Natural killer cell treated with Interleukin-12 subunit alpha and Interleukin-12 subunit beta and Interleukin-15 and Interleukin-18, amount 100 ng/mL, for 72 hours (primary cell): Measurements from ENCODE around the gene C16orf54. TPM values are rescaled to one million over a fixed set of nuclear protein-coding genes. Genes with fewer than 3 reads are reported as not detected.
"Not testable (repeated sequence)": the region's sequence is repeated elsewhere in the genome, so short reads cannot be mapped to it uniquely, and the experiment has no call there.

Experiments used
- ATAC-seq, 2 donors: fragments of 150-1000 bp; cut with Tn5 transposase in 1 of 2; sonication (Bioruptor Pico), chemical (Tn5 transposase) in 1 of 2; 2 replicates each; pipeline ENCODE4 v1.10.0; 2021
- DNase-seq: peaks from one replicate; pipeline ENCODE4 v3.0.0; 2022; ENCODE audit warnings: low spot score
- H3K27ac Mint-ChIP-seq, 2 donors: 1 replicate in 1 of 2; 2 replicates in 1 of 2; pipeline ENCODE4 v1.8.0; 2022; ENCODE audit warnings: mixed read lengths in 2 of 2, mild to moderate bottlenecking in 1 of 2, moderate library complexity in 1 of 2
- H3K27me3 Mint-ChIP-seq, 2 donors: 1 replicate in 1 of 2; 2 replicates in 1 of 2; pipeline ENCODE4 v1.8.0; 2022; ENCODE audit warnings: mixed read lengths in 2 of 2
- H3K36me3 Mint-ChIP-seq: one replicate; pipeline ENCODE4 v1.8.0; 2022; ENCODE audit warnings: mixed read lengths
- H3K4me1 Mint-ChIP-seq, 2 donors: 1 replicate in 1 of 2; 2 replicates in 1 of 2; pipeline ENCODE4 v1.8.0; 2022; ENCODE audit warnings: low read depth in 2 of 2, mixed read lengths in 2 of 2, mild to moderate bottlenecking in 1 of 2
- H3K4me3 Mint-ChIP-seq: one replicate; pipeline ENCODE4 v1.8.0; 2022; ENCODE audit warnings: mixed read lengths
- H3K9me3 Mint-ChIP-seq: 2 replicates; pipeline ENCODE4 v1.8.0; 2022; ENCODE audit warnings: mixed read lengths
- total RNA-seq, 2 donors: library from RNA; stranded (reverse); gene quantifications; one replicate each; pipeline ENCODE4 v1.2.3, GENCODE V29; 2022

The C16orf54 gene
- total RNA-seq, 2 donors from 2014 or later, result 15.1 to 17.9 TPM

DNA sequence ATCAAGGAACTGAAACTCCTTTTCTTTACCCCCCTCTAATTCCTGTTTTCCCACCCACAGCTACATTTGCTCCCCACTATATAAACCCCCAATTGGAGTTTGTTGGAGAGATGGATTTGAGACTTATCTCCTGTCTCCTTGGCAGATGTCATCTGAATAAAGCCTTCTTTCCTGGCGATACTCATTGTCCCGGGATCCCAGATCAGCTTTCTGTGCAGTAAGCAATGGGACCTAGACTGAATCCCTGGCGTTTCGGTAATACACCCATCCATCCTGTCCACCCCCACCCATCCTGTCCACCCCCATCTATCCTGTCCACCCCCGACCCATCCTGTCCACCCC, 44.6 kb downstream of the C16orf54 start:
- DNase-seq (no peak), ATAC-seq (no peak)
- peaks cover 20 to 27% of the 10 kb centered on the region in 2 donors for H3K4me1 Mint-ChIP-seq
- H3K4me3 Mint-ChIP-seq, result no peak overlapping the region
- no peaks in the 10 kb centered on the region for H3K36me3 Mint-ChIP-seq
- H3K9me3 Mint-ChIP-seq, result no peaks in the 10 kb centered on the region
- H3K27me3 Mint-ChIP-seq, result no peaks in the 10 kb centered on the region
- peak overlapping the region; percentile 88 to 89 for H3K27ac Mint-ChIP-seq

- no peaks in the 10 kb centered on the region for H3K9me3 Mint-ChIP-seq
- H3K4me1 Mint-ChIP-seq, result peaks cover 20 to 27% of the 10 kb centered on the region in 2 donors
- no peaks in the 10 kb centered on the region for H3K36me3 Mint-ChIP-seq
- H3K4me3 Mint-ChIP-seq, result peak overlapping the region; percentile 79
- DNase-seq (peak; percentile 76), ATAC-seq (peak; percentile 57 to 77)
- H3K27ac Mint-ChIP-seq, result peak overlapping the region; percentile 88 to 89
- no peaks in the 10 kb centered on the region for H3K27me3 Mint-ChIP-seq
Observed at GRCh38 chr16:29700253-29700987, 45.4 kb downstream of the C16orf54 start.

DNA sequence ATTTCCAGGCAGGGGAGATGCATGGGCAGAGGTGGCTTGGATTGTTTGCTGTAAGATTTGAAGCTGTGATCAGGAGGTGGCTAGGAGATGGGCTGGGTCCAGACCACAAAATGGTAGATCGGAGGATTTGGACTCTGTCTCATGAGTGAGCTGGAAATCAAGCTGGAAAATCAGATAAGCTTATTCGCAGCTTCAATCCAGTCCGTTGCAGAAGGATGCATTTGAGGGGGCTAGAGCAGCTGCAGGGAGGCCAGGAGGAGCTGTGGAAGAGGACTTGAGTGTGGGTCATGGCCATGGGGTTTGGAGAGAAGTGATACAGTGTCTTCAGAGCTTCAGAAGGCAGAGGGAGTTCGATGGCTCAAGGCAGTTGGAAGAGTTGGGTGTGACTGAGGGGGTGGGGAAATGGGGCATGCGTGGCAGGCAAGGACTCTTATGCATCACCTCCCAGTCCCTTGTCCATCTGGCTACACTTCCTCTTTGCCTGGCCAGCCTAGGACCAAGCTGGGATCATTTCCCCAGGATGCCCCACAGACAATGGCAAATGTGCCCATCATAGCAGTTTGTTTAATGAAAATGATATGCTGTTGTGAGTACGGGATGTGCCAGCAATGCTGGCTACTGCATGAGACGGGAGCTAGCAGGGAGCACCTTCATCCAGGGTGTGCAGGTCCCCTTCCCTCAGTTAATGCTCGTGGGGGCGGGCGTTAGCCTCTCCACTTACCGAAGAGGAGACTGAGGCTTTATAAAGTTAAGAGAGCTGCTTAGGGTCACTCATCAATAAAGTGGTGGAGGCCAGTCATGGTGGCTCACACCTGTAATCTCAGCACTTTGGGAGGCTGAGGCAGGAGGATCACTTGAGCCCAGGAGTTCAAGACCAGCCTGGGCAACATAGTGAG, 46.2 kb downstream of the C16orf54 start:
- no peaks in the 10 kb centered on the region for H3K36me3 Mint-ChIP-seq
- H3K4me1 Mint-ChIP-seq, result peaks cover 20 to 27% of the 10 kb centered on the region in 2 donors
- no peak for ATAC-seq
- H3K4me3 Mint-ChIP-seq, result no peak overlapping the region
- no peaks in the 10 kb centered on the region for H3K9me3 Mint-ChIP-seq
- H3K27me3 Mint-ChIP-seq, result no peaks in the 10 kb centered on the region
- DNase-seq, result no peak
- H3K27ac Mint-ChIP-seq, result no peak overlapping the region

- no peaks in the 10 kb centered on the region for H3K36me3 Mint-ChIP-seq
- H3K4me3 Mint-ChIP-seq, result no peak overlapping the region
- DNase-seq (no peak), ATAC-seq (no peak)
- no peaks in the 10 kb centered on the region for H3K9me3 Mint-ChIP-seq
- H3K27me3 Mint-ChIP-seq, result no peaks in the 10 kb centered on the region
- peaks cover 20 to 27% of the 10 kb centered on the region in 2 donors for H3K4me1 Mint-ChIP-seq
- no peak overlapping the region for H3K27ac Mint-ChIP-seq
Observed at GRCh38 chr16:29698484-29699323, 47.1 kb downstream of the C16orf54 start.

GRCh38 chr16:29698042-29698441, 47.7 kb downstream of the C16orf54 start:
- no peak overlapping the region for H3K27ac Mint-ChIP-seq
- no peaks in the 10 kb centered on the region for H3K36me3 Mint-ChIP-seq
- no peaks in the 10 kb centered on the region for H3K27me3 Mint-ChIP-seq
- H3K4me3 Mint-ChIP-seq, result no peak overlapping the region
- H3K4me1 Mint-ChIP-seq, result peaks cover 20 to 27% of the 10 kb centered on the region in 2 donors
- H3K9me3 Mint-ChIP-seq, result no peaks in the 10 kb centered on the region
- ATAC-seq (no peak), DNase-seq (no peak)

DNA sequence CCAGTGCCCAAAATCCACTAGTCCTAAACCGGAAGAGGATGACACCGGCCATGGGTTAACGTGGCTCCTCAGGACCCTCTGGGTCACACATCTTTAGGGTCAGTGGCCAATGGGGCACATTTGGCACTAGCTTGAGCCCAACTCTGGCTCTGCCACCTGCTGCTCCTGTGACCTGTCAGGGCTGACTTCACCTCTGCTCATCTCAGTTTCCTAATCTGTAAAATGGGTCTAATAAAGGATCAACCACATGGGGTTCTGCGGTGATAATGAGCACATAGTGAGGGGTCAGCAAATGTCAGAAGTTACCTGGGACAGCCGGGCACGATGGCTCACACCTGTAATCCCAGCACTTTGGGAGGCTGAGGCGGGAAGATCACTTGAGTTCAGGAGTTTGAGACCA, 48.4 kb downstream of the C16orf54 start:
- DNase-seq, result no peak
- no peaks in the 10 kb centered on the region for H3K9me3 Mint-ChIP-seq
- no peak overlapping the region for H3K27ac Mint-ChIP-seq
- ATAC-seq, result no peak
- no peaks in the 10 kb centered on the region for H3K27me3 Mint-ChIP-seq
- no peaks in the 10 kb centered on the region for H3K36me3 Mint-ChIP-seq
- H3K4me3 Mint-ChIP-seq, result no peak overlapping the region
- peaks cover 17 to 21% of the 10 kb centered on the region in 2 donors for H3K4me1 Mint-ChIP-seq

DNA sequence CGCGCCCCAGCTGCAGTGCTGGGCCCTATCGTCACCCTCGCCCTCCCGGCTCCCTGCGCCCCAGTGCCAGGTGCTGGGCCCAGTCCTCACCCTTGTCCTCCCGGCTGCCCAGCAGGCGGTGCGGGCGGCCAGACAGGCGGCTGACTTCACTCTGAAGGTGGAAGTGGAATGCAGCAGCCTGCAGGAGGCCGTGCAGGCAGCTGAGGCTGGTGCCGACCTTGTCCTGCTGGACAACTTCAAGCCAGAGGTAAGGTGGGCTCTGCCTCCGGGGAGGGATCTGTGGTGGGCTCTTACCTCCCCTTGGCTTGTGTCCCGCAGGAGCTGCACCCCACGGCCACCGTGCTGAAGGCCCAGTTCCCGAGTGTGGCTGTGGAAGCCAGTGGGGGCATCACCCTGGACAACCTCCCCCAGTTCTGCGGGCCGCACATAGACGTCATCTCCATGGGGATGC, 48.9 kb downstream of the C16orf54 start:
- H3K36me3 Mint-ChIP-seq, result no peaks in the 10 kb centered on the region
- H3K9me3 Mint-ChIP-seq, result no peaks in the 10 kb centered on the region
- ATAC-seq (no peak), DNase-seq (no peak)
- H3K27me3 Mint-ChIP-seq, result no peaks in the 10 kb centered on the region
- H3K27ac Mint-ChIP-seq, result no peak overlapping the region
- H3K4me3 Mint-ChIP-seq, result no peak overlapping the region
- peaks cover 12 to 16% of the 10 kb centered on the region in 2 donors for H3K4me1 Mint-ChIP-seq

GRCh38 chr16:29695675-29696074, 50.1 kb downstream of the C16orf54 start:
- H3K9me3 Mint-ChIP-seq, ATAC-seq, H3K36me3 Mint-ChIP-seq, H3K27me3 Mint-ChIP-seq, H3K4me3 Mint-ChIP-seq, H3K4me1 Mint-ChIP-seq, DNase-seq: not testable (repeated sequence)
- peak overlapping the region in 1 of 2 donors; percentile 16 for H3K27ac Mint-ChIP-seq

GRCh38 chr16:29694384-29695195, 51.2 kb downstream of the C16orf54 start:
- ATAC-seq, result peak in 1 of 2 donors; percentile 34
- no peak overlapping the region for H3K27ac Mint-ChIP-seq
- H3K4me1 Mint-ChIP-seq, result peaks cover 0 to 9% of the 10 kb centered on the region in 2 donors
- no peak for DNase-seq
- H3K27me3 Mint-ChIP-seq, result no peaks in the 10 kb centered on the region
- no peak overlapping the region for H3K4me3 Mint-ChIP-seq
- no peaks in the 10 kb centered on the region for H3K9me3 Mint-ChIP-seq
- H3K36me3 Mint-ChIP-seq, result no peaks in the 10 kb centered on the region

DNA sequence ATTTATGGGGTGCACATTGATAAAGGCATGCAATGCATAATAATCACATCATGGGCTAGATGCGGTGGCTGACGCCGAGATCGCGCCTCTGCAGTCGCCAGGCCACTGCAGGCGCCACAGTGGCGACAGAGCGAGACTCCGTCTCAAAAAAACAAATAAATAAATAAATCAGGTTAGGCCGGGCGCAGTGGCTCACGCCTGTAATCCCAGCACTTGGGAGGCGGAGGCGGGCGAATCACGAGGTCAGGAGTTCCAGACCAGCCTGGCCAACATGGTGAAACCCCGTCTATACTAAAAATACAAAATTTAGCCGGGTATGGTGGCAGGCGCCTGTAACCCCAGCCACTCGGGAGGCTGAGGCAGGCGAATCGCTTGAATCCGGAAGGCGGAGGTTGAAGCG, 53.2 kb downstream of the C16orf54 start:
- not testable (repeated sequence) for H3K4me1 Mint-ChIP-seq, H3K36me3 Mint-ChIP-seq, H3K9me3 Mint-ChIP-seq, ATAC-seq, H3K27me3 Mint-ChIP-seq, DNase-seq, H3K27ac Mint-ChIP-seq, H3K4me3 Mint-ChIP-seq
